Measurements from ENCODE around the gene CHST13.

GRCh38 chr3:126525853-126526667 lies 2.1 kb downstream of the CHST13 start:
- TF ChIP-seq, protein P1, sequence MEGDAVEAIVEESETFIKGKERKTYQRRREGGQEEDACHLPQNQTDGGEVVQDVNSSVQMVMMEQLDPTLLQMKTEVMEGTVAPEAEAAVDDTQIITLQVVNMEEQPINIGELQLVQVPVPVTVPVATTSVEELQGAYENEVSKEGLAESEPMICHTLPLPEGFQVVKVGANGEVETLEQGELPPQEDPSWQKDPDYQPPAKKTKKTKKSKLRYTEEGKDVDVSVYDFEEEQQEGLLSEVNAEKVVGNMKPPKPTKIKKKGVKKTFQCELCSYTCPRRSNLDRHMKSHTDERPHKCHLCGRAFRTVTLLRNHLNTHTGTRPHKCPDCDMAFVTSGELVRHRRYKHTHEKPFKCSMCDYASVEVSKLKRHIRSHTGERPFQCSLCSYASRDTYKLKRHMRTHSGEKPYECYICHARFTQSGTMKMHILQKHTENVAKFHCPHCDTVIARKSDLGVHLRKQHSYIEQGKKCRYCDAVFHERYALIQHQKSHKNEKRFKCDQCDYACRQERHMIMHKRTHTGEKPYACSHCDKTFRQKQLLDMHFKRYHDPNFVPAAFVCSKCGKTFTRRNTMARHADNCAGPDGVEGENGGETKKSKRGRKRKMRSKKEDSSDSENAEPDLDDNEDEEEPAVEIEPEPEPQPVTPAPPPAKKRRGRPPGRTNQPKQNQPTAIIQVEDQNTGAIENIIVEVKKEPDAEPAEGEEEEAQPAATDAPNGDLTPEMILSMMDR (conservative IDR thresholded peaks at IDR 0.05; ENCODE audit: low read depth, low read length): no peak
- TF ChIP-seq EZH2 (IDR thresholded peaks at IDR 0.05; ENCODE audit: borderline replicate concordance, low read depth, low read length, poor library complexity, severe bottlenecking): no peak

Data from A673 (cell line).